Common myeloid progenitor, CD34-positive (primary cell): Measurements from ENCODE around the gene NAPB.

Experiments used
- CTCF ChIA-PET: fragments of 350-600 bp; sonication (Branson Sonifier 250); formaldehyde crosslinking; loops from one replicate; lab custom pipeline; 2021; ENCODE audit warnings: antibody characterized with exemption; lab: Charles Lee
- POLR2A ChIA-PET: fragments of 350-600 bp; sonication (Branson Sonifier 250); formaldehyde crosslinking; loops from one replicate; lab custom pipeline; 2021; ENCODE audit warnings: antibody characterized with exemption; lab: Charles Lee
- DNase-seq, 3 donors: peaks; one replicate each; pipeline versions ENCODE4 v3.0.0 to v3.0.0-alpha.2; 2013
- H3K27ac ChIP-seq, 2 experiments: 1 replicate in 1 of 2; 2 replicates in 1 of 2; pipeline ENCODE4 v1.7.0; 2013; ENCODE audit warnings: inconsistent platforms in 2 of 2, low read length in 2 of 2, mild to moderate bottlenecking in 2 of 2, low read depth in 1 of 2, moderate library complexity in 1 of 2; ENCODE audit not compliant: severe bottlenecking in 2 of 2, insufficient read depth in 1 of 2, poor library complexity in 1 of 2
- H3K27me3 ChIP-seq, 5 experiments: replicated peaks in 2 of 5; 1 replicate in 3 of 5; 2 replicates in 2 of 5; pipeline versions ENCODE4 v1.6.1 to v1.7.0; 2013; ENCODE audit warnings: low read length in 4 of 5, mild to moderate bottlenecking in 2 of 5, moderate library complexity in 2 of 5, inconsistent platforms in 1 of 5; ENCODE audit not compliant: insufficient read depth in 5 of 5, control insufficient read depth in 4 of 5
- H3K36me3 ChIP-seq, 4 experiments: 1 replicate in 2 of 4; 2 replicates in 2 of 4; pipeline versions ENCODE4 v1.6.1 to v1.7.0; 2013; ENCODE audit warnings: low read length in 3 of 4, control low read depth in 1 of 4, mild to moderate bottlenecking in 1 of 4; ENCODE audit not compliant: control insufficient read depth in 4 of 4, insufficient read depth in 4 of 4
- H3K4me1 ChIP-seq, 4 experiments: 1 replicate in 3 of 4; 2 replicates in 1 of 4; pipeline versions ENCODE4 v1.6.1 to v1.7.1; 2013; ENCODE audit warnings: low read length in 3 of 4, mild to moderate bottlenecking in 3 of 4, control low read depth in 1 of 4, inconsistent platforms in 1 of 4, moderate library complexity in 1 of 4; ENCODE audit not compliant: control insufficient read depth in 4 of 4, insufficient read depth in 4 of 4; ENCODE audit errors: control extremely low read depth in 1 of 4
- H3K4me3 ChIP-seq, 7 experiments: 1 replicate in 4 of 7; 2 replicates in 3 of 7; pipeline versions ENCODE4 v1.5.1 to v1.7.0; 2013; ENCODE audit warnings: mild to moderate bottlenecking in 7 of 7, low read length in 6 of 7, moderate library complexity in 6 of 7, inconsistent platforms in 2 of 7, low read depth in 2 of 7, control low read depth in 1 of 7; ENCODE audit not compliant: insufficient read depth in 4 of 7, control insufficient read depth in 1 of 7; ENCODE audit errors: extremely low read depth in 1 of 7
- H3K9me3 ChIP-seq, 5 experiments: 1 replicate in 4 of 5; 2 replicates in 1 of 5; pipeline versions ENCODE4 v1.6.1 to v1.7.1; 2013; ENCODE audit warnings: low read length in 4 of 5, mild to moderate bottlenecking in 2 of 5, inconsistent platforms in 1 of 5, low read depth in 1 of 5, moderate library complexity in 1 of 5; ENCODE audit not compliant: control insufficient read depth in 4 of 5, insufficient read depth in 2 of 5; ENCODE audit errors: control extremely low read depth in 1 of 5
- WGBS: methylation state at CpG from one replicate; pipeline ENCODE4 v1.1.5; 2013; ENCODE audit not compliant: insufficient coverage; 5-methylcytosine and 5-hydroxymethylcytosine counted together

NAPB gene

GRCh38 chr20:23415555-23415954, 5.7 kb downstream of the NAPB start:
- POLR2A ChIA-PET, result no interaction called here
- CTCF ChIA-PET, result interaction anchor here (0.7 to 1.5 kb wide), 7 partner anchors 9 to 50 kb away, joined by 3 to 5 read pairs (median 3); no protein-coding TSS in a partner anchor
- peaks cover 0 to 2% (median under 1%) of the 10 kb centered on the region in 4 experiments for H3K36me3 ChIP-seq
- H3K4me3 ChIP-seq, result no peak overlapping the region
- no CpG with 5 or more reads among the region's 5 CpGs for WGBS
- H3K27me3 ChIP-seq, result no peaks in the 10 kb centered on the region
- peaks cover 5 to 36% (median 17%) of the 10 kb centered on the region in 4 experiments for H3K4me1 ChIP-seq
- no peak for DNase-seq
- H3K9me3 ChIP-seq, result no peaks in the 10 kb centered on the region
- no peak overlapping the region for H3K27ac ChIP-seq

GRCh38 chr20:23414526-23415188, 6.6 kb downstream of the NAPB start:
- Histone ChIP-seq H3K27ac (no peak overlapping the region), H3K36me3 (peaks cover 0 to 2% (median under 1%) of the 10 kb centered on the region in 4 experiments), H3K4me1 (peaks cover 5 to 34% (median 13%) of the 10 kb centered on the region in 4 experiments), H3K4me3 (no peak overlapping the region), H3K9me3 (no peaks in the 10 kb centered on the region), H3K27me3 (no peaks in the 10 kb centered on the region)
- no CpG with 5 or more reads among the region's 1 CpG for WGBS
- CTCF ChIA-PET, result interaction anchor here (1.2 to 1.5 kb wide), 3 partner anchors 17 to 30 kb away, joined by 3 to 4 read pairs (median 3); no protein-coding TSS in a partner anchor
- POLR2A ChIA-PET, result no interaction called here
- DNase-seq, result no peak

- no CpG with 5 or more reads among the region's 3 CpGs for WGBS
- no peak for DNase-seq
- peaks cover under 1 to 26% (median 9%) of the 10 kb centered on the region in 4 experiments for H3K4me1 ChIP-seq
- ChIA-PET POLR2A (no interaction called here), CTCF (no interaction called here)
- H3K27ac ChIP-seq, result no peak overlapping the region
- H3K4me3 ChIP-seq, result no peak overlapping the region
- H3K36me3 ChIP-seq, result peaks cover 0 to 2% (median under 1%) of the 10 kb centered on the region in 4 experiments
- H3K9me3 ChIP-seq, result no peaks in the 10 kb centered on the region
- no peaks in the 10 kb centered on the region for H3K27me3 ChIP-seq
Observed at GRCh38 chr20:23413862-23414422, 7.3 kb downstream of the NAPB start.

DNA sequence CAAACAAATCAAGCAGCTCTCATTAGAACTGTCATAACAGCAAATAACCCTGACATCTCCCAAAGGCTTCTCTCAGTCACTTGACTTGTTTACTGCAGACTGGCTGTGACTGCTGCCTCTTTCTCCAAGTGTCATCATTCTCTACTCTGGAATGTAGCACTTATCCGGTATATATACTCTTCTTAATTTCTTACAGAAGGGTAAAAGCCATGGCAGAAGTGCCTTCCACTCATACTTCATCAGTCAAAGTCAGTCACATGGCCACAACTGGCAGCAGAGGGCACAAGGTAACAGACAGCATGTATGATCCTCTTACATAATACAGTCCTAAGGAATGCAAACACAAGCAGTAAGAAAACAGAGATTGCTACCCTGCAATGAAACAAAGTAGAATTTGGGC, 9.3 kb downstream of the NAPB start:
- H3K9me3 ChIP-seq, result no peaks in the 10 kb centered on the region
- CTCF ChIA-PET, result interaction anchor here (0.7 kb wide), 1 partner anchor 15 kb away, joined by 3 read pairs; no protein-coding TSS in a partner anchor
- H3K27me3 ChIP-seq, result no peaks in the 10 kb centered on the region
- H3K4me1 ChIP-seq, result peaks cover 0 to 11% (median 2%) of the 10 kb centered on the region in 4 experiments
- POLR2A ChIA-PET, result interaction anchor here (0.9 kb wide), 1 partner anchor 10 kb away, joined by 3 read pairs; the partner anchor contains the start of gene NAPB
- H3K36me3 ChIP-seq, result peaks cover 0 to 4% (median 2%) of the 10 kb centered on the region in 4 experiments
- WGBS, result no CpG with 5 or more reads among the region's 1 CpG
- DNase-seq, result peak in 2 of 3 donors; percentile 3 to 21
- H3K4me3 ChIP-seq, result no peak overlapping the region
- H3K27ac ChIP-seq, result no peak overlapping the region

GRCh38 chr20:23410916-23411695, 10.2 kb downstream of the NAPB start:
- no peak for DNase-seq
- WGBS, result no CpG with 5 or more reads among the region's 3 CpGs
- H3K27ac ChIP-seq, result no peak overlapping the region
- ChIA-PET CTCF (interaction anchor here (0.7 to 1.0 kb wide), 3 partner anchors 9 to 37 kb away, joined by 3 to 4 read pairs (median 4); no protein-coding TSS in a partner anchor), POLR2A (interaction anchor here (0.9 kb wide), 1 partner anchor 10 kb away, joined by 3 read pairs; the partner anchor contains the start of gene NAPB)
- H3K4me3 ChIP-seq, result no peak overlapping the region
- H3K27me3 ChIP-seq, result no peaks in the 10 kb centered on the region
- H3K4me1 ChIP-seq, result peaks cover 0 to 6% (median 2%) of the 10 kb centered on the region in 4 experiments
- H3K36me3 ChIP-seq, result peaks cover 0 to 4% (median 2%) of the 10 kb centered on the region in 4 experiments
- no peaks in the 10 kb centered on the region for H3K9me3 ChIP-seq

DNA sequence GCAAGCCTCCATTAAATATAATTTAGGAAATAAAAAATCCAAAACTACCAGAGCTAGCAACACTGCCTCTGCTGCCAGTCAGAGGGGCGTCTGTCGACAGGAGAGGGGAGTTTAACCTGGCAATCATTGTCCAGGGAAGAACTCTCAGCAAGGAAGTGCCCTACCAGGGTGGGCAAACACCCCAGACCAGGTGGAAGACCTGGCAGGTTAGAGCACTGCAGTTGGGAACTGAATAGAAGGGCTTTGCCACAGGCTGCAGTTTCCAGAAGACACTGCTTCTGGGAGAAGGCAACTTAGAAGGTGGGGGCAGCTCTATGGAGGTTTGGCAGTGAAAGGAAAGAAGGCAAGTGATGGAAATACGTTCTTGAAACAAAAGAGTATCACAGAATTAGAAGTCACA, 11.5 kb downstream of the NAPB start:
- Histone ChIP-seq H3K4me1 (peaks cover 0 to 2% (median 0%) of the 10 kb centered on the region in 4 experiments), H3K4me3 (no peak overlapping the region), H3K27me3 (no peaks in the 10 kb centered on the region), H3K9me3 (no peaks in the 10 kb centered on the region), H3K27ac (no peak overlapping the region), H3K36me3 (peaks cover 0 to 4% (median under 1%) of the 10 kb centered on the region in 4 experiments)
- ChIA-PET POLR2A (no interaction called here), CTCF (interaction anchor here (0.6 to 1.5 kb wide), 6 partner anchors 10 to 225 kb away, joined by 3 to 4 read pairs (median 3); no protein-coding TSS in a partner anchor)
- DNase-seq, result no peak
- 96% methylated on average over 2 of the region's 3 CpGs for WGBS
